Left lobe of liver (tissue), 2 donors: ENCODE results near the gene UNC5CL. TPM values are rescaled to one million over a fixed set of nuclear protein-coding genes. Genes with fewer than 3 reads are reported as not detected.

ENCODE experiments used
- ATAC-seq: fragments of 200-7000 bp; cut with Tn5 transposase; one replicate; pipeline ENCODE4 v1.9.1; 2020; ENCODE audit warnings: mild to moderate bottlenecking, moderate library complexity
- DNase-seq: peaks from one replicate; pipeline ENCODE4 v3.0.0-alpha.2; 2020; ENCODE audit warnings: low spot score
- total RNA-seq: library from RNA; stranded (reverse); gene quantifications from one replicate; pipeline ENCODE4 v1.2.1, GENCODE V29; 2021
- donor health status: DM: no; HTN: no; CAD: no; lungs with moderate emphysema.
- donor health status: DM: no; HTN: yes; CAD: no.

The UNC5CL gene, protein sequence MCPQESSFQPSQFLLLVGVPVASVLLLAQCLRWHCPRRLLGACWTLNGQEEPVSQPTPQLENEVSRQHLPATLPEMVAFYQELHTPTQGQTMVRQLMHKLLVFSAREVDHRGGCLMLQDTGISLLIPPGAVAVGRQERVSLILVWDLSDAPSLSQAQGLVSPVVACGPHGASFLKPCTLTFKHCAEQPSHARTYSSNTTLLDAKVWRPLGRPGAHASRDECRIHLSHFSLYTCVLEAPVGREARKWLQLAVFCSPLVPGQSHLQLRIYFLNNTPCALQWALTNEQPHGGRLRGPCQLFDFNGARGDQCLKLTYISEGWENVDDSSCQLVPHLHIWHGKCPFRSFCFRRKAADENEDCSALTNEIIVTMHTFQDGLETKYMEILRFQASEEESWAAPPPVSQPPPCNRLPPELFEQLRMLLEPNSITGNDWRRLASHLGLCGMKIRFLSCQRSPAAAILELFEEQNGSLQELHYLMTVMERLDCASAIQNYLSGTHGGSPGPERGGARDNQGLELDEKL
- total RNA-seq: 9.3 TPM

DNA sequence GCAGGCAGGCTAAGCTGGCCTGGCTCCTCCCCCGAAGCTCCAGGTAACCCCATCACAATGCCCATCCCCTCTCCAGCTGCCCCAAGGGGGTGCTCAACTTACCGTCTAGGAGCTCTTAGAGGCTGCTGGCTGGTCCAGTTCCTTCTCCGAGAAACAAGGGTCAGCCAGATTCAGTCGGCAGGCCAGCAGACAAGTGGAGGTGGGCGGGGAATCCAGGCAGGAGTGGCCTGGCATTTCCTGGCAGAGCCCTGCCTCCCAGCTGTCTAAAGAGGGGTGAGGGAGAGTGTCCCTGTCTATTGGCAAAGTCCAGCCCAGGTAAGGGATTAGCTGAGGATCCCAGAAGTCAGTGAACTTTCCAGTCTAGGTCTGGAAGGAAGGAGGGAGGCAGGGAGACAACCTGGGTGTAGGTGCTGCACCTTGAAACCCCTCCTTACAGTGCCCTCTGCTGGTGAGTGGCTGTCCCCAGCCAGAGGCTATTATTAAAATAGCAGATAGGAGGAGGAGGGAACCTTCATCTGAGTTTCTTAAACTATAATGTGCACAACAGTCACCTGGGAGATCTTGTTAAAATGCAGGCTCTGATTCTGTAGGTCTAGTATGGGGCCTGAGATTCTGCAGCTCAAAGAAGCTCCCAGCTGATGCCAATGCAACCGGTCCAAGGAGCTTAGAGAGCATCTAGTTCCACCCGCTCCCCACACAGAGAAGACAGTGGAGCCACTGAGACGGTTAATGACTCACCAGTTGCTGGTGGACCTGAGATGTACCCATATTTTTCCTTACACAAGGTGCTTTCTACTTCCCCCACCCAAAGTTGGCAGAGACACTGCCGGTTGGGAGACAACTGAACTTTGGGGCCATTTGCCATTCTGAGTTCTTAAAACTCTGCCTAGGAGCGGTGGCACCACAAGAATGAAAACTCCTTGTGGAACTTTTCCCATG lies at the start of gene UNC5CL:
Gene UNC5CL, minus strand, starts transcription at position 162 of the 939 bp plus-strand sequence. CDS start 4,147 bp downstream, outside the sequence.
- peak; percentile 76 for ATAC-seq

GRCh38 chr6:41088451-41088850 lies 49.4 kb upstream of the UNC5CL start:
- DNase-seq: no peak
- ATAC-seq: no peak

More for the DNA sequence above, at the start of gene UNC5CL:
- peak; percentile 83 for DNase-seq

GRCh38 chr6:41085182-41085581 lies 46.2 kb upstream of the UNC5CL start:
- ATAC-seq: no peak
- no peak for DNase-seq

GRCh38 chr6:41083072-41083471 lies 44.1 kb upstream of the UNC5CL start:
- ATAC-seq: no peak

GRCh38 chr6:41080621-41081020 lies 41.6 kb upstream of the UNC5CL start:
- ATAC-seq: no peak

More at GRCh38 chr6:41083072-41083471, 44.1 kb upstream of the UNC5CL start:
- DNase-seq: no peak

GRCh38 chr6:41079080-41079479 lies 40.1 kb upstream of the UNC5CL start:
- DNase-seq: no peak
- ATAC-seq: no peak

More at GRCh38 chr6:41080621-41081020, 41.6 kb upstream of the UNC5CL start:
- no peak for DNase-seq

DNA sequence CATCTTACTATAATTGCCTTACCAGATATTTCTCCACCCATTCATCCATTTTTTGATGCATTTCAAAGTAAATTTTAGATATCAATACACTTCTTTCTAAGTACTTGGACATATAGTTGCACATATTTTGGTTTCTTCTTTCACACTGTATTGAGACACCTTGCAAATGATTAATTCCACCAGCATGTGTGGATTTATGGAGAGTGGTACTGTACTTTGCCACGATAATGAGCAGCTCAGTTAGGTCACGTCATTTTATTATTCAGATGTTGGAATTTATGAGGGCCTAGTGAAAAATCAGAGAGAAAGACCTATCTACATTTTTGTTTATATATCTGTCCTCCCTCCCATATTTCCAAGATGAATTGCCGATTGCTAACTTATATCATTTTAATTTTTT lies 39.1 kb upstream of the UNC5CL start:
- DNase-seq: no peak
- ATAC-seq: no peak

GRCh38 chr6:41077536-41077935 lies 38.5 kb upstream of the UNC5CL start:
- ATAC-seq: no peak
- no peak for DNase-seq

DNA sequence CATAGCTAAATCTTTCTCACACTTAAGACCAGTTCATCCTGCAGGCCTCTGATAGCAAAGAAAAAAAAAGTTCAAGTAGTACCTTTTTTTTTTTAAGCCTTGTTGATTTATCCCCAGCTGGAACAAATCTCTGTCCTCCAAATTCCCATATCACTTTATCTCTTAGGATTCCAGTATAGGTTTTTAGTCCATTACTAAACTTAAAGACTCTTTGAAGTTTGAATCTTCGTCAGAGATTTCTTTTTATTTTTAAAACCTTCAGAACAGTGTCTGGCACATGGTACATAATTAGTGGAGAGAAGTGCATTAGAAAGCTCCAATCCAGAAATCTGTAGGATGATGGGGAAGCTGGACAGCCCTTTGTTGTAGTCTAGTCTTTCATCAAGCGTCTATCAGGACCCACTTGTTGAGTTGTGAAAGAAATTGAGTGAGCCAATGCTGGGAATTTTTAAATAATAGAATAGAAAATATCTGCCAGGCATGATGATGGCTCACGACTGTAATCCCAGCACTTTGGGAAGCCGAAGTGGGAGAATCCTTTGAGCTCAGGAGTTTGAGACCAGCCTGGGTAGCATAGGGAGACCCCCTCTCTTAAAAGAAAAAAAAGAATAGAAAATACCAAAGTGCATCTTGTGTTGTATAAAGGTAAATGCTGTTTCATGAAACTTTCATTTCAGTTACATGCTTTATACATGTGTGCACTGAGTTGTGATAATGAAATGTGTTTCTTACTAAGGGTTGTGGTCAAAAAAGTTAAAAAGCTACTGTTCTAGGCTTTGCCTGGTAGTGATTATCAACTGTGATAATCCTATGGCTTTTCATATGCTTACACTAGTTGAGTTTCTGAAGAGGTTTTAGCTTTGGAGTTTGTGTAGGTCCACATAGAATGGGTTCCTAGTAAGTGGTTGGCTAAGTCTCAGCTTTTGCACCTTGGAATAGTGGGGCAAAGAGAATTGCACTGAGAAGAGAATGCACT lies 36.9 kb upstream of the UNC5CL start:
- DNase-seq: no peak
- no peak for ATAC-seq

- no peak for ATAC-seq
- DNase-seq: peak; percentile 76
Measured at GRCh38 chr6:41074692-41075436, 35.8 kb upstream of the UNC5CL start.

- DNase-seq: no peak
- no peak for ATAC-seq
Measured at GRCh38 chr6:41073968-41074691, 35.1 kb upstream of the UNC5CL start.

DNA sequence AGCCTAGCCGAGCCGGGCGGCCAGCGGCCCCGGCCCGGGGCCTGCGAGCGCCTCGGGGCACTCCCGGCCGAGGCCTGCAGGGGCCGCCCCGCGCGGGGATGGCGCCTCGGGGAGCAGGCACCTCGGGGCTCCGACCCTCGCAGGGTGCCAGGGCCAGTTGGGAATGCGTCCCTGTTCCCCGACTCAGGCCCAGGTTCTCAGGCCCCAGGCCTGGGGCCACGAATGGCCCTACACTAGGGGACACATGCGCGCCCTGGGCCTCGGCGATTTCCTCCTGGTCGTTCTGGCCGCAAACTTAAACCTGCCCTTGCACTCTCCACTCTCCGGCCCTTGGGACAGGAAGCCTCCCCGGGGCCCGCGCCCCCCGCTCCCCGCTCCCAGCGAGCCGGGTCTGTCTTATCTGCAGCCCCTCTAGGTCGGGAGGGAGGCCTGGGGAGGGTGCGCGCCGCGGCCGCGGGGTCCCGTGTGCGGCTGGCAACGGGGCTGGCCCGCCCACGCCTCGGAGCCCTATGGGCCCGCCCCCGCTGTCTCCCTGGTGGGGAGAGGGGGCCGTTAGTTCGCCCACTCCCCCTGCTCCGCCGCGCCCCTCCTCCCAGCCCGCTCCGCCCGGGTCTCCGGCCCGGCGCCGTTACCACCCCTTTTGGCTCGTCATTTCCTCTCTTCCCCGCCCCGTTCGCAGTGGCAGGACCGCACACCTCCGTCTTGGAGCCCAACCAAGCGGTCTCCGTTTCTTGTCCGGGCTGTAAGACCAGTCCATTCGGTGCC lies 34.4 kb upstream of the UNC5CL start:
- DNase-seq (peak; percentile 91), ATAC-seq (peak; percentile 50)

DNA sequence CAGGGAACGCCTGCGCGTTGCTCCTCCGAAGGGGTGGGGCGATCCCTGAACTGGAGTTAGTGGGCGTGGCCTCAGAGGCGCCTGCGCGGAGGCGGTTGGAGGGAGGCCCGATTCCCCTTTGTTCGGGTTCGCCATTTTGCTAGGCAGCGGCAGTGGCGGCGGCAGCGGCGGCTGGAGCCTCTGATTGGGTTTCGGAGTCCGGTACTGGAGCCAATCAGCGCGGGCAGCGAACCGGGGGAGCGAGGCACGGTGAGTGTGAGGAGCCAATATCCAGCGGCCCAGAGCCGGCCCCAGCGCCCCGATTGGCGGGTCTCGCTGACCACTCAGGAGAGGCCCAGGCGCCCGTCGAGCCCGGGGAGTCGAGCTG lies 33.8 kb upstream of the UNC5CL start, which contains the start of gene NFYA:
Gene NFYA, plus strand, starts transcription at position 139 of the 367 bp plus-strand sequence. CDS start 6,116 bp downstream, outside the sequence.
- no peak for DNase-seq
- ATAC-seq: peak; percentile 77

GRCh38 chr6:41071923-41072835 lies 33.2 kb upstream of the UNC5CL start, which contains the start of gene OARD1:
OARD1 (minus strand) TSS chr6:41072356; CDS start chr6:41071634, 722 bp downstream.
- ATAC-seq: peak; percentile 71
- DNase-seq: peak; percentile 100

- ATAC-seq: no peak
- no peak for DNase-seq
Measured at GRCh38 chr6:41071501-41071922, 32.5 kb upstream of the UNC5CL start.

- ATAC-seq (peak; percentile 74), DNase-seq (peak; percentile 72)
Measured at GRCh38 chr6:41066867-41067304, 27.9 kb upstream of the UNC5CL start.
